GM13976 (cell line): ENCODE measurements around the gene ITPR3.

Experiments
- DNase-seq: peaks from one replicate; pipeline ENCODE4 v3.0.0; 2012; ENCODE audit warnings: low spot score
- in situ Hi-C: fragments of 300-500 bp; cut with MboI; formaldehyde crosslinking; loops from one replicate; pipeline ENCODE4 v1.12.0; 2022; ENCODE audit warnings: low sequenced_read_pairs, mixed read lengths, inconsistent platforms; ENCODE audit not compliant: unreplicated experiment
- TF ChIP-seq, protein P1 (sequence below): IDR thresholded peaks from 2 replicates; pipeline ENCODE4 v1.5.1; 2012; ENCODE audit warnings: borderline replicate concordance, mild to moderate bottlenecking; ENCODE audit not compliant: insufficient read depth; ENCODE audit errors: extremely low read depth, missing control alignments, control extremely low read depth

Gene ITPR3

DNA sequence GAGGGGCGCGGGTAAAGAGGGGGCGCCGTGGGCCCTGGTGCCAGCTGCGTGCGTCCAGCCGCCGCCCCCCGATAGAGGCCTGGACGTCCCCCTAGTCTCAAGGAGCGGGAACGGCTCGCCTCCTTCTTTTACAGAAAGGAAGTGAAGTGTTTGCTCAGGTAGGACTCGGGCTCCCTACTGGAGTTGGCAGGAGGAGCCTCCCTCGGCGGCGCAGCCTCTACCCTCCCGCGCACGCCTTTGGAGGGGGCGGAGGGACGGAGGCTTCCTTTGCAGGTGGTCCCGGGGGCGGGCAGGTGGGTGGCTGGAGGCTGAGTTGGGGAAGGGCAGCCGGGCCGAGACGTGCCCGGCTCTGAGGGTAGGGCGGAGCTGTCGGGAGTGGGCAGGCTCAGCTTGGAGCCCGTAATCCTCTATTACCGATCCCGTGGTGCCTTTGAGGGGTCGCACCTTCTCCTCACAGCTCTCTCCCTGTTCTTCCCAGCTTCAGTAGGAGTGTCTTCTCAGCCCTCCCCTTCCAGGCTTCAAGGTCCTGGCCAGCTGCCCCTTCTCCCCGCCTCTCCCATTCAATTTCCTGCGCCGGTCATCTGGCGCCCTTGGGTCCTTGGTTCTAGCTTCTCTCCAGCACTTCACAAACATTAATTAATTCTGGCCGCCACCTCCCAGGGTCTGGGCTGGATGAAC, 728 bp downstream of the ITPR3 start:
- DNase-seq: peak; percentile 67
- TF ChIP-seq, protein P1, sequence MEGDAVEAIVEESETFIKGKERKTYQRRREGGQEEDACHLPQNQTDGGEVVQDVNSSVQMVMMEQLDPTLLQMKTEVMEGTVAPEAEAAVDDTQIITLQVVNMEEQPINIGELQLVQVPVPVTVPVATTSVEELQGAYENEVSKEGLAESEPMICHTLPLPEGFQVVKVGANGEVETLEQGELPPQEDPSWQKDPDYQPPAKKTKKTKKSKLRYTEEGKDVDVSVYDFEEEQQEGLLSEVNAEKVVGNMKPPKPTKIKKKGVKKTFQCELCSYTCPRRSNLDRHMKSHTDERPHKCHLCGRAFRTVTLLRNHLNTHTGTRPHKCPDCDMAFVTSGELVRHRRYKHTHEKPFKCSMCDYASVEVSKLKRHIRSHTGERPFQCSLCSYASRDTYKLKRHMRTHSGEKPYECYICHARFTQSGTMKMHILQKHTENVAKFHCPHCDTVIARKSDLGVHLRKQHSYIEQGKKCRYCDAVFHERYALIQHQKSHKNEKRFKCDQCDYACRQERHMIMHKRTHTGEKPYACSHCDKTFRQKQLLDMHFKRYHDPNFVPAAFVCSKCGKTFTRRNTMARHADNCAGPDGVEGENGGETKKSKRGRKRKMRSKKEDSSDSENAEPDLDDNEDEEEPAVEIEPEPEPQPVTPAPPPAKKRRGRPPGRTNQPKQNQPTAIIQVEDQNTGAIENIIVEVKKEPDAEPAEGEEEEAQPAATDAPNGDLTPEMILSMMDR: no peak
- in situ Hi-C loops: no loop called here

DNA sequence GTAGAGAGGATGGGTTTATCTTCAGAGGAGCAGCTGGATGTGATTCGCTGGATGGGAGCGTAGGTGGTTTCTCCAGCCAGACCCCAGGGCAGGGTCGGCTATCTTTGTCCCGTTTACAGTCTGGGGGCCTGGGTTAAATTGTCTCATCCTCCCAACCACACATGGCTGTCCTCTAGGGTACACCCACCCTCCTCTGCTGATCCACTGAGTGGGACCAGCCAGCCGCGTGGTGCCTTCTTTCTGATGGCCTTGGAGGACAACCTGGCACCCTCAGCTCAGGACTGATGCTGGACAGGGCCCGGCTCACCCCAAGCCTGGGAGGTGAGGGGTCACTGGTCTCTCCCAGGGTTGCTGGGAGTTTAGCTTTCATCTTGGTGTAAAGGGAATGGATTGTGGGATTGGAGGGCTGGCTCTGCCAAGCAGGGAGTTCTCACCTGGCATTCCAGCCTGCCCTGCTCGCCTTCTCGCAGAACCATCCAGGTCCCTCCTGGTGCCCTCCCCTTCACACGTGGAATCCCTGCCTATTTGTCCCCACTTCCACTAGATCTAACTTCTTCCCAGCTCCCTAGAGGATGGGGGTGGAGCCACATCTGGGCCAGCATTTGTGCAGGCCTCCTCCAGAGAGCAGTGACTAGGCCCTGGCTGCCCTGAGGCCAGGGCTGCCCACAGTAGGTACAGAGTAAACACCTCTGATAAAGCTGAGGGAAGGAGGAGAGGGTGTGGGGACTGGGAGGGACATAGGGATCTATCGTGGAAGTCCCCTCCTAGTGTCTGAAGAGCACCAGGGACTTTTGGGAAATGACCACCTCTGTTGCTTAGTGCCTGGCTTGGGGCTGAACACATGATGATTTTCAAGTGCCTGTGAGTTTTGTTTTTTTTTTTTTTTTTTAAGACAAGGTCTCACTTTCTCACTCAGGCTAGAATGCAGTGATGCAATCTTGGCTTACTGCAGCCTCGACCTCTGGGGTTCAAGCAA, 1.6 kb downstream of the ITPR3 start:
- TF ChIP-seq, protein P1: no peak
- peak; percentile 62 for DNase-seq
- in situ Hi-C loops: no loop called here

DNA sequence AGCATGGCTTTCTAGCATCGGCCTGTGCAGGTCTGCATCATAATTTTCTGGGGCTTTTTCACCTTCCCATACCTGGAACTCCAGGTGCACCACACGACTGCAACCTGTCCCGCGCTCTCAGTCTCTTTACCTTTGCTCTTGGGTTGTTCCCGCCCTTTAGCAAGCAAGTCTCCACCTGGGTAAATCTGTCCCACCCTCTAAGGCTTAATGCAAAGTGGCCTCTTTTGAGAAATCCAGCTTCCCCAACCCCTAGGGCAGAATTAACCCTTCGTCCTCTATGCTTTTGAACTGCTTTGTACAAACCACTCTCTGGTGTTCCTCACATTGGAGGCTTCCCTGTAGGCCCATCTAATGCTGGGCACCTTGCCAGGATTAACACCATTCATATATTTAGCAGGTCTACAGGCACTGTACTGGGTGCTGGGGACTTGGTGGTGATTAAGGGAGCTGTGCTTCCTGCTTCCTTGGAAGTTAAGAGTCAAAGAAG, 2.8 kb downstream of the ITPR3 start:
- in situ Hi-C loops: no loop called here

DNA sequence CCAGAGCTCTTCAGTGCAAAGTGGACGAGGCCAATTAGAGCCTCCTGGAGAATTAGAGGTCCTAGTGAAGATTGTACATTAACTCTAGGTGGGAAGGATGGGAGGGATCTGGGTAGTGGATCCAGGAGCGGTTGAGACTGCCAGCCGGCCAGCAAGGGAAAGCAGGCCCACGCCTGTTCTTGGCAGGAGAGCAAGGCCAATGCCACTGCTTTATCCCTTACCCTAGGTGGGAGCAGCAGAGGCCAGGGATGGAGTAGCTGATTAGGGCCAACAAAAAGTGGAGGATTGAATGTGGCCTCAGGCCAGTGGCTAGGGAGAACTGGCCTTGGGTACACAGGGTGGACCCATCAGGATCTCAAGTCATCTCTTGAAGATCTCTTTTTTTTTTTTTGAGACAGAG, 3.7 kb downstream of the ITPR3 start:
- DNase-seq: no peak
- in situ Hi-C loops: no loop called here
- TF ChIP-seq, protein P1: no peak

More for the DNA sequence above, 2.8 kb downstream of the ITPR3 start:
- TF ChIP-seq, protein P1: no peak
- no peak for DNase-seq

DNA sequence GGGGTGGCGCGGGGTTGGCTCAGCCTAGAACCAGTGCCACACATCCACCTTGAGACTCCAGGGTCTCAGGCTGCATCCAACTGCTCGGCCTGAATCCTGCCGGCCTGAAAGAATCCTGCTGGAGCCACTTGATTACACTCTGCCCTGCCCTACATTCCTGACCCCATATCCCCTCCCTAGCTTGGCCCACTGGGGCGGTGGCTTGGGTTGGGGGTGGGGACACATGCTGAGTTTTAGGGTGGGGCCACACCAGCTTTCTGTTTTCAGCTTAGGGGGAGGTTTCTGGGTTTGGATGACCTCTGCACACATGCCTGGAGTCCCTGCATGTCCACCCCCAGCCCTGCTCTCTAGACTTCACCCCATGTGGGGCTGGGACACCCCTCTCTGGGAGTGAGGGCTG, 6.8 kb downstream of the ITPR3 start:
- DNase-seq: no peak
- TF ChIP-seq, protein P1: no peak
- in situ Hi-C loops: no loop called here

DNA sequence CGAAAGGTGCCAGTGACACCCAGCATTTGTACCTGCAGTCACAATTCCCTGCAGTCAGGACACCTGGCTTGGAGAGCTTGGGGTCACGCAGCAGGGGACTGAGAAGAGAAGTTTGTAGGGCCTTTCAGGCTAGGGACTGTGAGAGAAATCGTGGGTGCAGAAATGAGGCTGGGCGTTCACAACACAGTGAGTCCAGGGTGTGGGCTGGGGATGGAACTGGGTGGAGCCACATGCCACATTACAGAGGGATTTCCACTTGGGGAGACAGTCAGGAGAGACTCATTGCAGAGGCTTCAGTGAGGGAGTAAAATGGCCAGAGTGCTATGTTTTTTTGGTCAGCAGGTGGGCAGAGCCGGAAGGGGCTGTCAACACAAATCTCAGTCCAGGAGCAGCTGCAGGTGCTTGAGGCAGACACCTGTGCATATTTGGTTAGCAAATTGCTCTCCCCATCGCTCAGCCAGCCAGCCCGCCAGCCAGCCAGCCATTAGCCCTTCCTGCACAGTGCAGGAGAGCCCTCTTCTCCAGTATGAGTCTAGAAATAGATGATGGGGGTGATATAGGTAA, 7.4 kb downstream of the ITPR3 start:
- in situ Hi-C loops: no loop called here
- DNase-seq: no peak
- TF ChIP-seq, protein P1: no peak
